HG03460 (cell line): ENCODE data around the gene AHI1.
"Not testable (repeated sequence)": the region's sequence is repeated elsewhere in the genome, so short reads cannot be mapped to it uniquely, and the experiment has no call there.

Experiments used
- ATAC-seq: cut with Tn5 transposase; IDR thresholded peaks from one replicate; pipeline ENCODE4 v1.9.1; 2021; ENCODE audit not compliant: unreplicated experiment

Gene AHI1

DNA sequence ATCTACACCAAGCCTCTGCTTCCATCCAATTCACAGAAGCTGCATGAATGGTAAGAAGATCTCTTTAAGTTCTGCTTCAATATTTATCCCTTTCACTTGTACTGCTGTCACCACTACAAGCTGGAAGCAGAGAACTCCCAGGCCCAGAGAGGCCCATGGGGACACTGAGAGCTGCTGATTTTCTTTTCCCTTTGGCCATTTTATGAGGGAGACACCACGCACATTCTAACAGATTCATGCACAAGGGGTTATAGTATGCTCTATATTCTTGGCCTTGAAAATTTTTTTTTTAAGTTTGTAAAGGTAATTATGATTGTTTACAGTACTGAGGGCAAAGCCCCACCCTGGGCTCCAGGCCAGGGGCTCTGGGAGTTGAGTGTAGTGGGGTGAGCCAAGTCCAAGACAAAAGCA lies 228.1 kb downstream of the AHI1 start:
- ATAC-seq: no peak

DNA sequence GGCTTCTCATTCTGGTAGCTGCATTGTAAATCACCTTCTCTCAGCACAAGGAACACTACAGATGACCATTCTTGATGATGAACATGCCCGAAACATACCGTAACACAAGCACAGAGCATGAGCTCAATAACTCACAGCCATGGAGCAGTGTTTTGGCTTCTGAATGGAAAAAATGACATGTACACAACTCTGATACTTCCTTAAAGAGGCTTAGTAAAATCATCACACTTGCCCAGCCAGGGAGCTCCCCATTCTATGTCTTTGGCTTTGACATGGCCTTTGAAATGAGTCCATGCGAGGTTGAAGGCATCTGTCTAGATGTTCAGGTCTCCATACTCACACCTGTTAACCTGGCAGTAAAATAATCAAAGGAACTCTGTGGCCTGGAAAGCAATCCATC lies 228.8 kb downstream of the AHI1 start:
- no peak for ATAC-seq

DNA sequence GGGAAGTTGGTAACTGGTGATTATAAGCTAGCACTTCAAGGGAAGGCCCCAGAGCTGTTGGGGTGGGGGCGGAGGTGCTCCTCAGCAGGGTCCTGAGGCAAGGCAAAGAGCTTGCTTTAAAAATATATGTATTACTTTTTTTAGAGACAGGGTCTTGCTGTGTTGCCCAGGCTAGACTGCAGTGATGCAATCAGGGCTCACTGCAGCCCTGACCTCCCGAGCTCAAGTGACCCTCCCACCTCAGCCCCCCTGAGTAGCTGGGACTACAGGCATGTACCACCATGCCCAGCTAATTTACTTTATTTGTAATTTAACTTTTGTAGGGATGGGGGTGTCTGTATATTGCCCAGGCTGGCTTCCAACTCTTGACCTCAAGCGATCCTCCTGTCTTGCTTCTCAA lies 229.3 kb downstream of the AHI1 start:
- ATAC-seq: no peak

DNA sequence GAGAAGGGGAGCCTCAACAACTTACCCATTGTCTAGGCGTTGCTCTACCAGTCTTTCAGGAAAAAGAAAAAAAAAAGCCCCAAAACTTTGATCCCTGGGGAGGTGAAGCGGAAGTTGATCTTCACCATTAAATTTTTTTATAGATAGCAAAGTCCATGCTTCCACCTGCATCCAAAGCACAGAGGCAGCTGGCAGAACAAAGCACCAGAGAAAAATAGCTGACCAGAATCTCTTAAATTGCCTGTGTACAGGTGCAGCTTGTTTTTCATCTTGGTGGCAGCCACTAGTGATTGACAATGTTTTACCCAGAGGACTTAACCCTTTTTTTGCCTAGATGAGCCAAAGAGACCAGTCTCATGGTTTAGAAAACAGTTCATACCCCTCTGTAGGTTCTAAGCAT lies 230.5 kb downstream of the AHI1 start:
- ATAC-seq: no peak

DNA sequence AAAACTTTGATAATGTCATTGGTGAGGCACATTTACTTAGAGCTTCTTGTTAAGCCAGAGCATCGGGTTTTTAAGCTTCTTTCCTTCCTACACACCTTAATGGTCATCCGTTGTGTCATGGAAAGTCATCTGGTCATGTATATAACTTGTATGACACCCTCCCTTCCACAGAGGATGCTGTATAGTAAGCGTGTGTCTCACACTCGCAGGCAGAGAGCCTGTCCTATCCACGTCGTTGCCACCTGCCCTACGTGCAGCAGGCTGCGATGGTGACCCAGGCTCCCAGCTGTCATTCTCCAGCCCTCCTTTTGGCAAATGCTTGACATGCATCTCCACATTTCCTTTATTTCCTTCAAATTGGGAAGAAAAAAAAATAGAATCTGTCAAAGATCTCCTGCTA lies 230.9 kb downstream of the AHI1 start:
- no peak for ATAC-seq

DNA sequence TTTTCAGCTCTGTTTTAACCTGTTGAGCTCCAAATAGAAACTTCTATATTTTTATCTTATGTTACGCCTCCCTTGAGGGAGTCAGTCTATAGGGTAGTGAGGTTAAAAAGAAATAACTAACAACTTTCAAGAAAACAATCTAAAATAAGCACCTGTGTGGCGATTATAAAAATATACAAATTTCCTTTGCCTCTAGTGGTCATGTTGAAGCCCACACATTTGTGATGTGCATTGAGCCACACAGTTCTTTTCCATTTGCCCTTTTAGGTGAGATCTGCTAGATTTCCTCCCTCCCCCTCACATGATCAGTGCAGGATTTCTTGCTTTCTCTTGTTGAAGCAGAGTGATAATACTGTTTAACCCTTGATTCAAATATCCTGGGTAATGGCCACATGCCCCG lies 232.3 kb downstream of the AHI1 start:
- no peak for ATAC-seq

DNA sequence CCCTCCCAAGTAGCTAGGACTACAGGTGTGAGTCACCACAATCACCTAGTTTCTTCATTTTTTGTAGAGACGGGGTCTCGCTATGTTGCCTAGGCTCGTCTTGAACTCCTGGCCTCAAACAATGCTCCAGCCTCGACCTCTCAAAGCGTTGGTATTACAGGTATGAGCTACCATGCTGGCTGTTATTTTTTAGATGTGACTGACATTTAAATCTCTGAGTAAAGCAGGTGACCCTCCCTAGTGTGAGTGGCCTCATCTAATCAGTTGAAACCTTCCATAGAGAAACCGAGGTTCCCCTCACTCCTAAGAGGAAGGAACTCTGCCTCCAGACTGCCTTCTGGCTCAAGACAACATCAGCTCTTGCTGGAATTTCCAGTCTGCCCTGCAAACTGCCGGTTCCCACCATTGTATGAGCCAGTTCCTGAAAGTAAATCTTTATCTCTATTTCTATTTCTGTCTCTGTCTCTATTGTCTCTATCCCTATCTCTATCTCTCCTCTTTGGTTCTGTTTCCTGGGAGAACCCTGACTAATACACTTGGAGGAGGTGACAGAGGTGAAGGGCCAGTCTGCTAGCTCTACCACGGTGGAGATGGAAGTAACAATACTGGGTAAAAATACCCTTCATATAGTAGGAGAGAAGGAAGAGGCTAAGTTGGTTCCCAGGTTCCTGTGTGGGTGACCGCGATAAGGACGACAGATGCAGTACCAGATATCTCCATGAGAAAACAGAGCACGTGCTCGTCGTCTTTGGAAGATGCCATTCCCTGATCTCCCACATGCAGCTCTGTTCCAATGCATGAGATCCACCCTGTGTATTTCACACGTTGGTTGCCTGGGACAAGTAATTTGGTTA lies 235.4 kb downstream of the AHI1 start:
- no peak for ATAC-seq

DNA sequence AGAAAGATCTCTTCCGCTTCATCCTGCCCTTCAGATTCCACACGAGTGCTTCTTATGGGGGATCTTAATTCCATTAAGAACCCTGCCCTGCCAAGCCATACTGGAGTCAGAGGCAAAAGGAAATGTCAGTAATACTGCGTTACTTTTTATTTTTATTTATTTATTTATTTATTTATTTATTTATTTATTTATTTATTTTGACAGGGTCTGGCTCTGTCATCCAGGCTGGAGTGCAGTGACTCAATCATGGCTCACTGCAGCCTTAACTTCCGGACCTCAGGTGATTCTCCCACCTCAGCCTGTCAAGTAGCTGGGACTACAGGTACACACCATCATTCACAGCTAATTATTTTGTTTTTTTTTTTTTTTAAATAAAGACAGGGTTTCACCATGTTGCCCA lies 236.9 kb downstream of the AHI1 start:
- ATAC-seq: no peak

DNA sequence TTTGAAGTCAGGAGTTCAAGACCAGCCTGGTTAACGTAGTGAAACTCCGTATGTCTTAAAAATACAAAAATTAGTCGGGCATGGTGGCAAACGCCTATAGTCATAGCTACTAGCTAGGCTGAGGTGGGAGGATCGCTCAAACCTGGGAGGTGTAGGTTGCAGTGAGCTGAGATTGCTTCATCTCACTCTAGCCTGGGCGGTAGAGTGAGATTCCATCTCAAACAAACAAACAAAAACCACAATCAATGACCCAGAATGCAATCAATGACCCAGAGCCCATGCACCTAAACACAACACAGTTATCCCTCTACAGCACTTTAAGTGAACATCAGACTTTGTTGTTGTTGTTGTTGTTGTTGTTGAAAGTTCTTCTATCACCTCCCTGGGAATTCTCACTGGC lies 238.6 kb downstream of the AHI1 start:
- ATAC-seq: no peak

DNA sequence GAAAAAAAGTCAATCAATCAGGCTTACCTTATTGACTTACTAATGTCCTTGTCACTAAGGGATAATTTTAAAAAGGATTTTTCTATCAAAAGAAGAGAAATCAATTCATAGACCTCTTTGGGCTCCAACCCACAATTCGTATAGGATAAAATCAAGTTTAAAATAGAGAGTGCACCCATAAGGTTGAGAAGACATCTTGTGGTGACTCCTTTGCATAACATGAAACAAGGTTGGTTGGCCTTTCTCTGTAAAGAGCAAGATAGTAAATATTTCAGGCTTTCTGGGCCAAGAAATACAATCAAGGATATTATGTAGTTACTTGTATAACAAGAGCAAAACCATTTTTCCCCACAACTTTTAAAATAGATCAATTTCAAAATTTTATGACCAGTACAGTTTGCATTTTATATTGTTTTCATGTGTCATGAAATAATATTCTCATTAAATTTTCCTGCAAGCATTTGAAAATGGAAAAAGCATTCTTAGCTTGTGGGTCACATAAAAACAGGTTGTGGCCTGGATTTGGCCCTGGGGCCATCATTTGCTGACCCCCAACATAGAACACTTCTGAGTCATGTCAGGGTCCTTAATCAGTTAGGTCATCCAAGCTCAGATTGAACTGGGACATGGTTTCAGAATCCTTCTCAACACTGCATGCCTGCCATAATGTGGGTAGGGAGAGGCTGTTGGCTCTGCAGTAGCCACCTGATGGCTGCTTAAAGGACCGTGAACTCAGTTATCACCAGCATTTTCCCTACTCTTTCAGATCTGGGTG lies 239.7 kb downstream of the AHI1 start:
- ATAC-seq: no peak

DNA sequence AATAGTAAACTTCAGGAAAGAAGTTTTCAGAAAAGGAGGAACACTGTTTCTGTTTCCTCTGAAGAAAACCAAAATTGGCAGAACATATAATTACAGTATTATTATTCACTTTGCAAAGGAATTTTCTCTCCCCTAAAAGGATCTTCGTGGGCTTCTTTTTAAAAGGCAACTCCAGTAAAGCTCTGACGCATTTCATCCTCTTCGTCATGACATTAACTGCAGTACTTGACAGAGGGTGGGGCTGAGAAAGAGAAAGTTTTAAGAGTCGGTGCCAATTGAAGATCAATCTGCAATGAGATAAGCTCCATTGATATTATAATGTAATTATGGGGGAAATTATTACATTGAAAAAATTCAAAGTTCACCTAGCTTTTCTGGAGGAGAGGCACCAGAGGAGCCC lies 240.7 kb downstream of the AHI1 start:
- no peak for ATAC-seq

DNA sequence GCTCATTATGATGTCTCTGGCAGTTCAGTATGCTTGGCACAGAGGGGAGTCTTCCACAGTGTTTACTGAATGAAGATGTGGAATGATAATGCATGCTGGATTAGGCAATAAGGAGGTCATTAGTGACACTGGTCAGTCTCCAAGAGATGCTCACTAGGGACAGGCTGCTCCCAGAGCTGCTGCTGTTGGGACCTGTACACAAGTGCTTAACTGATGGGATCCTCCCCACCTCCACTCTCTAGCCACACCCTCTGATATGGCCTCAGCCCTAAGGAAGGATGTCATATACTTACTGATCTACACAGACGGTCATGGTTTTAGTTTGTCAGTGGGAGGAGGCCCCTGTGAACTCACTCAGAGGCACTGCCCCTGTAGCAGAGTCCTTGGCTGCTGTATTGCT lies 243.1 kb downstream of the AHI1 start:
- no peak for ATAC-seq

DNA sequence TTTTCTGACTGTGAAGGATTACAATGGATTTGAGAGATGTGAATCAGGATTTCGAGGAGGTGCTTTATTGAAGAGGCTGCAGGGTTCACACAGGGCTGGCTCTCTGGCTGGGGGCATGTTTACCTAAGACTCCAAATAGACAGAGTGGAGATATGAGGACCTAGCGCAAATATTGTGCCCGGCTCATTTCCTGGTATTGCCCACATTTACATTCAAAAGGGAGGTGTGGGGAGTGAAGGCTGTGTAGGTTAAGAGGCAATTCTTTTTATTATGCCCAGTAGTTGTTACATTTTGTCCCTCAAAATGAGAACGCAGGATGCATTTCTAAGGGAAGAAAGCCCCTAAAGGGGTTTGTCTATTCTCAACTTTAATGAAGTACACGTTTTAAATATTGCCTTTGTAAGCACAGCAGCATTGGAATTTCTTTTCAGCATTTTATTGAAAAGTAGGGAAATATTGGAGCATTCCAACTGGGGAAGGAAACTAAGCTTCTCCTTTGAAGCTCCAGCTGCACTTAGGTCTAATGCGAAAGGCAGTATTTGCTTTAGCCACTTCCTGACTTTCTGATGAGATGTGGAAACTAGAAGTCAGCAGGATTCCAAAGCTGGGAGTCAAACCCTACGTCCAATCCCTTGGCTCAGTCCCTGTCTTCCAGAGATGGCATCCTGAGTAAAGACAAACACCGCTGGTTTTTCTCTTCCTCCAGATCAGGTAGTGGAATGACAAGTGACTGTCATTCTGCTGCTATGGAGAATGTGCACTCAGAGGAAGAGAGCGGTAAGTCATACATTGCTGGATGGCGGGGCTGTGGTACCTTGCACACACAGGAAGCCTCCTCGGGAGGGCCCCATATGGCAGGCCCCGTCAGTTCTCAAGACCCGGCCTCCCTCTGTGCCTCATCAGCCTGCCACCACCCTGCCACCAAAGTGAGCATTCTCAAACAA lies 245.8 kb downstream of the AHI1 start:
- no peak for ATAC-seq

DNA sequence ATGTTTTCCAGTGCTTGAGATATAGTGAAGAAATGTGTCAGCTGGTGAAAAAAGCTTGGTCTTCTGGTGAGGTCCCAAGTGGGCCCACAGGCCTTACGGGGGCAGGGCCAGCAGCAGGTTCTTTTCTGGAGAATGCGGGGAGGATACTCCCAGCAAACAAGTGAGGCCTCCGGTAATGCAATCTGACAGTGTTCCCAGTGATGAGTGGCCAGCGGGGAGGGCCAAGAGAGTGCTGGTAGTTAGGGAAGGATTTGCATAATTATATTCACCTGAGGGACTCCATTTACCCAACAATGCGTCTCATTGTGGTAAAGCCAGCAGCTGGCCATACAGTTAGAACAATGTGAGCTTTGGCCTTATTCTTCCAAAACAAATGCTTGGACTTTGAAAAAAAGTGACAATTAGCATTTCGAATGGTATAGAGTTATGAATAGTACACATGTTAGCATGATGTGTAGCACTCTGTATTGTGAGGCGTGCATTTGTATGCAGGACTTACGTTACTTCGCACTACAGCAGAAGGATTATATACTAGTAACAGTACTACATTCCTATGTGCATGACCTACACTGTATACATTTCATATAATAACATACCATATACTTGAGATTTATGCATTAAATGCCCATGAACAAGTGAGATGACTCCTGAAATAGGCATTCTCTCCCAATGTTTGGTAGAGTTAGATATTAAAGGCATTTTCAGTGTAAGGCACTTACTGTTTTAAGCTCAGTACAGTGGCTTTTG lies 246.6 kb downstream of the AHI1 start:
- no peak for ATAC-seq

DNA sequence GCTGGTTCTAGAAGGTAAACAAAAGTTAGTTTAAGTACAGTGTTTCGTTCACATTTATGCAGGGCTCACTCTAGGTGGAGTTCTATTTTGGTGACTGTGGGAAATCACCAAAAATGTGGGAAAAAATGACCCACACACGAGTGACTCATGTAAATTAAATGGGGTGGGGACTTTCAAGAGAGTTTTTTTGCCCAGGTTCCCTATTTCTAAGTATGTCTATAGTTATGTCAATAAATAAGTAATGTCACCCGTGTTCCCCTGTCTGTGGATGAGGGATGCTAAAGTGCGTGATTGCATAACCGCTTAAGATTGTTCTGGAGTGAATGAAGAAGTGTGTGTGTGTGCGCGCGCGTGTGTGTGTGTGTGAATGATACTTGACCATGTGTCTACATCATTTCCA lies 247.3 kb downstream of the AHI1 start:
- no peak for ATAC-seq

DNA sequence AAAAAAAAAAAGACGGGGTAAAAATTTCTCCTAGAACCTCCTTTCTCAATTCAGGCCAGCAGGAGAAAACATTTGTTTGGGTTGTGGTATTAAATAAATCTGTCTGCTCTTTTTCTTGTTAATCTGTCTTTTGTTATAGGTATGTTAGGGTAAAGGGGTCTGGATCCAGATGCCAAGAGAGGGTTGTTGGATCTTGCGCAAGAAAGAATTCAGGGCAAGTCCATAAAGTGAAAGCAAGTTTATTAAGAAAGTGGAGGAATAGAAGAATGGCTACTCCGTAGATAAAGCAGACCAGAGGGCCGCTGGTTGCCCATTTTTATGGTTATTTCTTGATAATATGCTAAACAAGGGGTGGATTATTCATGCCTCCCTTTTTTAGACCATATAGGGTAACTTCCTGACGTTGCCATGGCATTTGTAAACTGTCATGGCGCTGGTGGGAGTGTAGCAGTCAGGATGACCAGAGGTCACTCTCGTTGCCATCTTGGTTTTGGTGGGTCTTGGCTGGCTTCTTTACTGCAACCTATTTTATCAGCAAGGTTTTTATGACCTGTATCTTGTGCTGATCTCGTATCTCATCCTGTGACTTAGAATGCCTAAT lies 251.0 kb downstream of the AHI1 start:
- ATAC-seq: not testable (repeated sequence)

DNA sequence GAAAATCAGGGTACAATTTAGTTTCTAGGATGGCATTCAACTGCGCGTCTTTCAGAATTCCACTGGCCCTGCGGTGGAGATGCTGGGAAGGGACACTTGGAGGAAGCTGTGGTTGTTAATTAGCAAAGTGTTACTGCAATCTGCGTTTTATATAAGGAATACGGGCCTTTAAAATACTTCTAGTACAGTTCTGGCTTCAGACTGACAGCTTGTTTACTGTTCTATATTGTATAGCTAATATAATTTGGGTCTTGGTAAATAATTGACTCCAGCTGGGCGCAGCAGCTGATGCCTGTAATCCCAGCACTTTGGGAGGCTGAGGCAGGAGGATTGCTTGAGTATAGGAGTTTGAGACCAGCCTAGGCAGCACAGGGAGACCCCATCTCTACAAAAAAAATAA lies 252.7 kb downstream of the AHI1 start:
- no peak for ATAC-seq

DNA sequence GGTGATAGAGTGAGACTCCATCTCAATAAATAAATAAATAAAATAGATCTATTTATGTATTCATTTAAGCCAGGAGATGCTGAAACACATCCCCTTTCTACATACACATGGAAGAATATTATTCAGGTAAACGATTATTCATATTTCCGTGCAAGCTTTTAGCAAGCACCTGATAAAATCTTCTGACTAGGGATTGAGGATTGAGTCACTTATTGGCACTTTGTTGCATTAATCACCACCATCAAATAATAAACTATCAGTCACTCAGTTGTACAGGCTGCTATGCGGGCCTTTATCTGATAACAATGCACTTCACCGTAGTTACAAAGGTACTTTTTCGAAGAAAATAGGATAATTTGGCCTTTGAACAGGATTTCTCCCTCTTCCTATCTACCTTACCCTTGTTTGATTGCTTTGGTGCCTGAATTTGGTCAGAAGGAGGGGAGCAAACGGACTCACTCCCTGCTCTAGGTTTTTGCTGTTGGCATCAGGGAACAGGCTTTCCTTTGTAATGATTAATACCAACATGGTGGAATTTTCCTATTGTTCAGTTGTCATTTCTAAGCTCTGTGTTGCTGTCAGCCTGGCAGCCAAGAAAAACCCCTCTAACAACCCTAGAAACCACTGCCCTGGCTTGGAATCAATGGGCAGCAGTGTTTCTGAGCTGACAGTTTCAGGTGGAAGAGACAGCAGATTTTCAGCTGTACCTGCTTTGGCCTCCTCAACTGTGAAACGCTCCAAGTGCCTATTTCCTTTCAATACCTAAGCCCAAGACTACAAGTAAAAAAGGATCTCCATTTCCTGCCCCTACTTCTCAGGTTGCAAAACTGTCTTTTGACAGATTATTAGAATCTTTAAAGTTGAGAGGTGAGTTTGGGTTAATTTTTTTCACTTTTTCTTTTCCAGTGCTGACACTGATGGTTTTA lies 253.4 kb downstream of the AHI1 start:
- no peak for ATAC-seq

DNA sequence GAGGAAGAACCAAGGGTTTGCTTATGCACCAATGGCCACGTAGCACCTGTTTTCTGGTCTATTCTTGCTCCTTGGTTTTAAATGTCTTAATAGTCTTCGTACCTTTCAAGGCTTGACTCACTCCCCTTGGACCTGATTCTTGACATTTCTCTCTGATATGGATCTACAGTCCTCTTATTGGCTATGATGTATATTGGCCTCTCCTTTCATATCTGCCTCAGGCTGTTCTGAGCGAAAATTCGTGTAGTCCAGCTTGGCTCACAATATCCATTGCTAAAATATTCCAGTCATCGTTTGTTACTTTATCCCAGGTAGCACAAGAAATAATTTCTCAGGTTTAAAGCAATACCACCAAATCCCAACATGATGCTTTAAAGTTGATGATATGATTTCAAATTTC lies 256.8 kb downstream of the AHI1 start:
- no peak for ATAC-seq
